NK-92 (cell line): Measurements from ENCODE around the gene SLC51B.
"Not testable (repeated sequence)": the region's sequence is repeated elsewhere in the genome, so short reads cannot be mapped to it uniquely, and the experiment has no call there.

ENCODE experiments used
- DNase-seq: peaks from one replicate; lab custom pipeline; 2025; ENCODE audit not compliant: unreplicated experiment; lab: John Stamatoyannopoulos, UW

SLC51B gene

GRCh38 chr15:65099336-65099735 lies 54.1 kb downstream of the SLC51B start:
- DNase-seq: no peak

DNA sequence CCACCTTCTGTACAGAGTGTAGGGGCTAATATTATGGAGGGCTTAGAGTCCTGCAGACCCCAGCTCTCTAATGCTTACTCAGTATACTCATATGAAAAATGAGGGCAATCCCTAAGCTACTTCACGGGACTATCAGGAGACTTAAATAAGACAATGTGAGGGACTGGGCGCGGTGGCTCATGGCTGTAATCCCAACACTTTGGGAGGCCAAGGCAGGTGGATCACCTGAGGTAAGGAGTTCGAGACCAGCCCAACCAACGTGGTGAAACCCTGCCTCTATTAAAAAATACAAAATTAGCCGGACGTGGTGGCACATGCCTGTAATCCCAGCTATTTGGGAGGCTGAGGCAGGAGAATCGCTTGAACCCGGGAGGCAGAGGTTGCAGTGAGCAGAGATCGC lies 54.6 kb downstream of the SLC51B start:
- not testable (repeated sequence) for DNase-seq

DNA sequence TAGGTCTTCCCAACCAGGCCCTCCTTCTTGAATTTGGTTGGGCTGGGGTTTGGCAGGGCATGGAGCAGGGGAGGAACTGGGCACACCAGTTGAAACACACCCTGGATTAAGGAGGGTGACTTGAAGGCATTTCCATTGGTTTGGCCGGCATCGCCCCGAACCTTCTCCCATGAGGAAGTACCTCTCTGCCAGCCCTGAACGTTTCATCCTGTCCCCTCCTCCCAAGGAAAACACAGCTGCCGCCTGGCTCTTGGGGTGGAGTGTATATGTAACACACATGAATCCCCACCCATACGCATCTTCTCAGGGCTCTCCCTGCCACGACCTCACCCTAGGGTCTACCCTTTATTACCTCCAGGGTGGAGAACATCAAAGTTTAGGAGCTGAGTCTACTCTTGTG lies 55.3 kb downstream of the SLC51B start:
- DNase-seq: no peak

DNA sequence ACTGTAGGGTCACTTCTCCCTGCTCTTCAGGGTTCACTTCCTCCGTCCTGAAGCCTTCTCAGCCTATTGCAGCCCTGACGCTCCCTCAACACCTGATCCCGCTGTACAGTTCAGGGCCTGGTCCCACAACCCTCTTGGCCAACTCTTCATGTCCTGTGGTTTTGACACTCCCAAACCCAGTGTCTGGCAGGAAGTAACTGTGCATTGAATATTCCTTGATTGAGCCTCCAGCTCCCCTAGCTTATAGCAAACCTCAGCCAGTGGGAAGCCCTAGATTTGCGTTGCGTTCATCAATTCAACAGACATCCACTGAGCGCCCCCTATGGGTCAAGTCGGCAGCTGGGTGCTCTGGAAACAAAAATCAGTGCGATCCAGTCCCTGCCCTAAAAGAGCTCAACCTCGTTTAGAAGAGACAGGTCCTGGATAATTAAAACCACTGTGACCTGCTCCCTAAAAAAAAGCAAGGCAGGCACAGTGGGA lies 56.3 kb downstream of the SLC51B start:
- DNase-seq: no peak

- no peak for DNase-seq
Measured at GRCh38 chr15:65101891-65102708, 56.9 kb downstream of the SLC51B start.

- DNase-seq: no peak
Measured at GRCh38 chr15:65102912-65103311, 57.7 kb downstream of the SLC51B start.
